ENCODE measurements around the gene PRKACG.
"Not testable (repeated sequence)": the region's sequence is repeated elsewhere in the genome, so short reads cannot be mapped to it uniquely, and the experiment has no call there.

PRKACG gene

DNA sequence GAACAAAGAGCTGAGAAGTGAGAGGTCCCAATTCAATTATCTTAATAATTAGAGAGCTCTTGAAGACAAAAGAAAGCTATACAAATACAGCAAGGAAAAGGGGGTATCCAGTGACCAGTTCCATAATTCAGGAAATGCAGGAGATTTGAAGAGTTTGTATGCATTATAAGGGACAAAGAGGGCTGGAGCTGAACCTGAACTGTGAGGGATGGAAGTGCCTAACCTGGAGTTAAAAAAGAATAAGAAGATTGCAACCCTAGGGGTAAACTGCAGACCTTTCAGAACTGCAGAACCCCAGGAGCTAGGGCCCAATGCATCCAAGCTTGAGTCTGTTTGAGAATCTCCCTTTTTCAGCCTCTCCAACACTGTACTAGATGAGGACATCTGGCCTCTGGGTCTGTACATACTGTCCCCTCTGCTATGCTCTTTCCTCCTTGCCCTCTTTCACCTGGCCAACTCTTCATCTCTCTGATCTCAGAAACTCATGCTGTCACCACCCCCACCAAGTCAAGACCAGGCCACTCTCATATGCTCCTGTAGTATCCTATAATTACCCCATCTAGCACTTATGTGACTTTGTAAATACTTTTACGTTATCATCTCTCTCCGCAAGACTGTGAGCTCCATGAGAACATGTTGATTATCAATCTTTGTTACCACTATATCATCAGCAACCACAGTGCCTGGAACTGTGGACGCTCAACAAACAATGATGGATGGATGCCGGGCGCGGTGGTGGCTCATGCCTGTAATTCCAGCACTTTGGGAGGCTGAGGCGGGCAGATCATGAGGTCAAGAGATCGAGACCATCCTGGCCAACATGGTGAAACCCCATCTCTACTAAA lies 6.6 kb upstream of the PRKACG start:
- DNase-seq: peak; percentile 62

DNA sequence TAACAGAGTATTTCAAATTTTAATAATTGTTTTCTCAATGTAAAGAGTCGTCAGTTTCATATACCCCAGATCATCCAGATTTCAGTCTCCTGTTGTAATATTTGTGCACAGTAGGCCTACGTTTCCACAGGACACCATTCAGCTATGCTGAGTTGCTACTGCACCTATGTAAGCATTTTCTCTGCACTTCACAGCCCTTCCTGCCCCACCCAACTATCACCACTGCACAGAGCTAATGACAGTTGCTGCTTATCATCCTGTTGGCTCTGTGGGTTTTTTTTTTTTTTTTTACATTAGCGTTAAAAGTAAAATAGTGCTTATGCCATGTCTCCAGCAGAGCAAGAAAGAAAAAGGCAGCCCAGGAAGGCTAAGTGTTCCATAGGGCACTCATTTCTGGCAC lies 5.9 kb upstream of the PRKACG start:
- peak; percentile 98 for DNase-seq

DNA sequence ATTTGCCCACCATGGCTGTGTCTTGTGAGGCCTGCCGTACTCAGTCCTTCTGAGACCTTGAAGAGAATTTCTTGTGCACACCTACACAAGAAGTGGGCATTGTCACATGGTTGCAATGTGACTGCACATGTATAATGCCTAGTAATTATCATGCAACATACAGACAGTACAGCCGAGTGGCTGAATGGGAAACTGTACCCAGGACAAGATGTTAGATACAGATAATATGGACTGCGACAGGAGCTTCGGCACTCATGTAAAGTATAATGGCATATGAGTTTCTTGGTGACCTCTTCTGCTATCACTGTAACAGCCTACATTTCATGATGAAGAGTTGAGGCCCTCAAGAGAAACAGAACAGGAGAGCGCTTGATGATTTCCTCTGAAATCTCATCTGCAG lies 4.8 kb upstream of the PRKACG start:
- peak; percentile 90 for DNase-seq

DNA sequence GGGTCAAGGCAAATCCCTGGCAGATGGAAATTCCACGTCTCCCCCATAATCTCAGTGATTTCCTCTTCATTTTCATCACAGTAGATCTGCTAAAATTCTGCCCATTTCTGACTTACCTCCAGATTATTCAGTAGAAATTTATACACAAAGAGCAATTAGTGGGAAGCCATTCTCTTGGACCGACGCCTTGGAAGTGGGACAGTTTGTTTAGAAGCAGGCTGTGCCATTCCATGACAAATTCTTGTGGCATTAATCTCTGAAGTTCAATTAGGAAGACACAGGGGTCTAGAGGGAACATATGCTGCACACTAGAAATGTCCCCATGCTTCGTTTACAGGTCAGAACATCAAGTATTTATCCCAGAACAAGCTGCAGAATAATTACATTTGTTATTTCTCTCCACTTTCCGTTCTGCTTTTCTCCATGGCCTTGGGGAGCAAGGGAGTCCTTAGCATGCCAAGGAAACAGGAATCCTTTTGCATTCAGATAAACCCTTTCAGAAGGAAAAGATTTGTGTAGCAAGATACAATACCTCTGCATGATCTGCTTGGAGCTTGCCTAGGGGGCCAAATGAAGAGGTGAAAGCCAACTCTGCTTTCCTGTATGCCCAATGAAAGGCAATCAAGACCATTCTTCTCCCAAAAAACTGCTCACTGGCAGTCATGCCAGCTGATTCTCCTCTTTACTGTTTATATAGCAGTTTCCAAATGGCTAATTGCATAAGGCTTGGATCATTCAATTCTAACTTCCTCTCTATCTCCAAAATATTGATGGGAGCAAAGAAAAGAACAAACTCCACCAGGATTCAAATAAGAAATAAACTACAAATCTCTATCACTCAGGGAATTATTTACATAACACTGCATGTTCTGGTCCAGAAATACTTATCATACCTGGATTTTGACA lies 2.5 kb upstream of the PRKACG start:
- DNase-seq: no peak

DNA sequence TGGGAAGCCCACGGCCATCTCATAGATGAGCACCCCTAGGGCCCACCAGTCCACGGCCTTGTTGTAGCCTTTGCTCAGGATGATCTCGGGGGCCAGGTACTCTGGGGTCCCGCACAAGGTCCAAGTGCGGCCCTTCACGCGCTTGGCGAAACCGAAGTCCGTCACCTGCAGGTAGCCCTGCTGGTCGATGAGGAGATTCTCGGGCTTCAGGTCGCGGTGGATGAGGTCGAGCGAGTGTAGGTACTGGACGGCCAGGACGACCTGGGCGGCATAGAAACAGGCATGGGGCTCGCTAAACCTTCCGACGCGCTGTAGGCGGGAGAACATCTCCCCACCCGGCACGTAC lies 558 bp downstream of the PRKACG start:
- no peak for DNase-seq

- DNase-seq: peak; percentile 78
Measured at GRCh38 chr9:69012696-69013381, 1.1 kb downstream of the PRKACG start.

DNA sequence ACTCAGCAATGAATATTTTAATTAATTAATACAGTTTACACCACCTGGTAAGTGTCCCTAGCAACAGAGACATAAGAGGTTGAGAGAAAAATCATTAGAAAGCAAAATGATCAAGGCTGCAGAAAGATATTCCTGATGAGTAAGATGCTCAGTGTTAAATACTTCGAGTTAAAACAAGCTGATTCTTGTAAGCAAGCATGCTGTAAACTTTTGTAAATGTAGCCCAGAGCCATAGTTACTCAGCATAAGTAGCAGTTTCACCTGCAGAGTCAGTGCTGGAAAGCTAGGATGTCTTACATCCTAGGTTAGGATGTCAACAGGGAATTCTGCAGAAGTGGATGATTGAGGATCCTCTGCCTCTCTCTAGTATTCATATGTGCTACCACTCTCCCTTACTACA lies 4.2 kb downstream of the PRKACG start:
- no peak for DNase-seq

DNA sequence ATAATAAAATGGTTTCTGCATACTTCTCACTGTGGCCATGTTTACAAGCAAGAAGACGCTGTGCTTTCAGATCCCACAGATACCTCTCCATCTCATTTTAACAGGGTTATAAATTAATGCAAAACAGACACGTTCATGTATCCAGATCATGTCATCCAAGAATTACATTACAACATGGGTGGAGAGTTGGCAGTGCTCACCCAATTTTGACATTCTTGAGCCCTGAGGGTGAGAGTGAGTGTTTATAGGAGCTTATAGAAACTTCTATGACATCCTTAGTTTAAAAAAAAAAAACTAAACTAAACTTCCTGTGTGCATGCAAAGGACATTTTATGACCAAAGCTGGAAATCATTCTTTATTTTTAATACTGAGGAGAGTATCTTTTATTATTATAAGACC lies 9.1 kb downstream of the PRKACG start:
- no peak for DNase-seq

DNA sequence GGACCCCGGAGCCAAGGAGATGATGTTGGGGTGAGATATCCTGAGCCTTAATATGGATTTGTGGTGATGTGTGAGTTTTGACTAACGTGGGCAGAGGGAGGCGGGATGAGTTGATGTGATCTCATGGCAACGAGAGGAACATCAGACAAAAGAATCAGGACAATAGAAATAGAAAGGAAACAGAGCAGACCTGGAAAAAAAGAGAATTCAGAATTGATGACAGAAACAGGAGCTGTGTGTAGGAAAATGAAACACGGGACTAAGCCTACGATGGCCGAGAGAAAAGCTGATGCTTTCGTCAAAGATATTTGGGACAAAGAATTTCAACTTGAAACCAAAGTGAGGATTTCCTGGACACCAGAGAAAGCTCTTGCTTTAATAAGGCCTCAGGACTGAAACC lies 10.9 kb downstream of the PRKACG start:
- DNase-seq: no peak

- no peak for DNase-seq
Measured at GRCh38 chr9:69001921-69002320, 12.0 kb downstream of the PRKACG start.

DNA sequence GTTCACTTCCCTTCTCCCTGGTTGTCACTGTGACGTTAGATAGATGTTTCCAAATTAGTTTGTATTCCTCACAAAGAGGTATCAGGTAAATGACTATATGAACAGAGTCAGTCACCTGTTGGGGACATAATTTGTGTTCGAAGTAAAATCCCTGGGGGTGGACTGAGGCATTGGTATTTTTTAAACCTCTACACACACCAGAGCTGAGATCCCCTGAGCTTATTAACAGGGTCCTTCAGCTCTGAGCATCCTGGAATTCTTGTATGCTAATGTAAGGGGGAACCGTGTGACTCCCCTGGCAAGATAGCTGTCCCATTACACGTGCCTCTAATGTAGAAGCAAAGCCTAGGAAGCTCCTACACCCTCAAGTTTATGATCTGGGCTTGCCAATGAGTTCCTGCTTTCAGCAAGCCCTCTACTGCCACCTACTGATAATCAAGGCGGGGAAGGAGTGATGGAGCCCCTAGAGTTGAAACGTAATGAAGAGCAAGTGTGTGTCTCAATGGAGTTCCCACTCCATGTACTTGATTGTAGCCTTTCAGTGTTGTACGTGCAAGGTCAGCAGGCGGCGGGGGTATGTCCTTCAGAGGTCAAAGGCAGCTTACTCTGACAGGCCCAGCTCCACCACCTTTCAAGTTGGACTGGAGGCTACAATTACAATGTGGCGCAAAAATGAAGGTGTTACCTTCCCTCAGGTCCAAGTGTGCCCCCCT lies 14.4 kb downstream of the PRKACG start:
- DNase-seq: peak; percentile 96

- peak; percentile 85 for DNase-seq
Measured at GRCh38 chr9:68998812-68999211, 15.1 kb downstream of the PRKACG start.

DNA sequence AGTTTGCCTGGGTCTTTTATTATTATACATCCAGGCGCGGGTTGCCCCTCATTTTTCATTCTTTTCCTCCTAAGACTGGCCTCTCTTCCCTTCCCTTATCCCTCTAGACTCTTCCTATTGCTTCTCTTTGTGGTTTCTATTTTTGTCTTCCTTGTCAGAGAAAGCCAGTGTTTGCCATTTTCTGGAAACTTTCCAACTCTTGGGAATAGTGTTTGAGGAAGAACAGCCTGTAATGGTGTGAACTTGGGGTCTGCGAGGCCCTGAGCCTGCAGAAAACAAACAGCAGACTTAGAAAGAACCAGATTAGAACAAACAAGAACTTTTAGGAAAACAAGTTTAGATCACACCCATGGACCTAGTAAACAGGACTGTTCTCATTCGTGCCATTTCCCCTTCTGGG lies 15.5 kb downstream of the PRKACG start:
- no peak for DNase-seq

- no peak for DNase-seq
Measured at GRCh38 chr9:68997666-68998065, 16.2 kb downstream of the PRKACG start.

DNA sequence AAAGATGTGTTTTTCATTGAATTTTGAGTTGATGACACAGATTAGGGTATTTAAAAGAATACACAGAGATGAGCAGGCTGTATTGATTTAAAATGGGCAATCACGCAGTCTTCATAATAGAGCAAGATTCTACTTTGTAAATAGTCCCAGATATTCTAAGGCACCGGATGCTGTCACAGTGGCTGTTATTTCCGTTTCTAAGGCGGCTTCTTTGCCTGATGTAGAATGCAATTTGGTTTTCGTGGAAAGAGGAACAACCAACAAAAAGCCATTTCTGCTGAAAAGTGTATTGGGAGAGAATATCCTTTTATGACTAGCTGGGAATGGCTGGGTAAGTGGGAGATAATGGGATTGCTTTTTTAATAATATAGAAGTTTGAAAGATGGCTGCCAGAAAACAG lies 17.5 kb downstream of the PRKACG start:
- DNase-seq: peak; percentile 60

DNA sequence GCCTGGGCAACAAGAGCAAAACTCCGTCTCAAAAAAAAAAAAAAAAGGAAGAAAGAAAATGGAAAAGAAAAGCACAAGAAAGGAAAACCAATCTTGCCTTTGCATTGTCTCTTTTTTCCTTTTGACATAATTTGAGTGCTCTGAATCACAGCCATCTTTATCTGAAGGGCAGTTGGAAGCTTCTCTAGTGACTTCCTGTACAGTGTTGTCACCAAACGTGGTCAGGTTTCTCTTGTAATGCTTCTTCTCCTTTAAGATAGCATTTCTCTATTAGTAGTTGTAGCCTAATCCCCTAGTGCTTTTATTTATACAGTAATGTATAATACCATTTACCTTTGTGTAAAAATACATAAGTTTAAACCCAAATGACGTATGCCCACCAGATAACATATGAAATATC lies 18.1 kb downstream of the PRKACG start:
- peak; percentile 64 for DNase-seq

DNA sequence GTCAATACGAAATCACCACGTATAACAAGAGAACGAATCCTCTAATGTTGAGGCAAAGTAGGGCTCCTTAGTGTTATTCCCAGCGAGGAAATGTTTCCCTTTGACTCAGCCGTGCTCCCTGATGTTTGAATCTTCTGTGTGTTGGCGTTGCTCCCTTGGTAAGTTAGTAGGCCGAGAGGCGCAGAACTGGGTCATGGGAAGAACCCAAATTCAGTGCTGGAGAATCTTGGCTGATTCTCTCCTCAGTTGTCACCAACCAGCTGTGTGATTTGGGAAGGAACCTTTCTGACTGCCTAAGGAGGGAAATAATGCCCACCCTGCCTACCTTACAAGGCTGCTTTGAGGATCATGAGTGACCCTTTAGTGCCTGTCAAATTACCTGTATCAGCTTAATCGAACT lies 22.5 kb downstream of the PRKACG start:
- DNase-seq: no peak

DNA sequence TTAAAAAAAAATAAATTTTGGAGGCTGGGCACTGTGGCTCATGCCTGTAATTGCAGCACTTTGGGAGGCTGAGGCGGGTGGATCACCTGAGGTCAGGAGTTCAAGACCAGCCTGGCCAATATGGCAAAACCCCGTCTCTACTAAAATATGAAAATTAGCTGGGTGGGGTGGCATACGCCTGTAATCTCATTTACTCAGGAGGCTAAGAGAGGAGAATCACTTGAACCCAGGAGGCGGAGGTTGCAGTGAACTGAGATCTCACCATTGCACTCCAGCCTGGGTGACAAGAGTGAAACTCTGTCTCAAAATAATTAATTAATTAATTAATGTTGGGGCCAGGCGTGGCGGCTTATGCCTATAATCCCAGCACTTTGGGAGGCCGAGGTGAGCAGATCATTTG lies 27.0 kb downstream of the PRKACG start:
- not testable (repeated sequence) for DNase-seq

GRCh38 chr9:68983522-68984424 lies 30.1 kb downstream of the PRKACG start:
- DNase-seq: no peak

- peak; percentile 97 for DNase-seq
Measured at GRCh38 chr9:68983008-68983411, 30.9 kb downstream of the PRKACG start.

GRCh38 chr9:68981789-68982188 lies 32.1 kb downstream of the PRKACG start:
- DNase-seq: peak; percentile 87

Measured in hematopoietic multipotent progenitor cell treated with erythropoietin and hydrocortisone succinate and interleukin-3 and kit ligand, for 4 days (in vitro differentiated cells).